NB4 (cell line): Measurements from ENCODE around the gene VPS13C.

Source experiments
- DNase-seq: peaks from one replicate; pipeline ENCODE4 v3.0.0; 2010; ENCODE audit warnings: low read depth
- H3K4me3 ChIP-seq: one replicate; pipeline ENCODE4 v1.5.1; 2011; ENCODE audit warnings: mild to moderate bottlenecking, low read depth, low read length, moderate library complexity
- MAX ChIP-seq: IDR thresholded peaks from 2 replicates; pipeline ENCODE4 v1.6.1; 2011; ENCODE audit warnings: low read depth, low read length
- MYC ChIP-seq: IDR thresholded peaks from 2 replicates; pipeline ENCODE4 v1.6.1; 2011; ENCODE audit warnings: low read depth, low read length
- POLR2A ChIP-seq: IDR thresholded peaks from 2 replicates; pipeline ENCODE4 v1.6.1; 2011; ENCODE audit warnings: mild to moderate bottlenecking; ENCODE audit not compliant: insufficient read length; ENCODE audit errors: extremely low read depth
- TF ChIP-seq, protein P1 (sequence below): IDR thresholded peaks from one replicate; pipeline ENCODE4 v1.5.1; 2012; ENCODE audit warnings: low read depth, low read length

Gene VPS13C

DNA sequence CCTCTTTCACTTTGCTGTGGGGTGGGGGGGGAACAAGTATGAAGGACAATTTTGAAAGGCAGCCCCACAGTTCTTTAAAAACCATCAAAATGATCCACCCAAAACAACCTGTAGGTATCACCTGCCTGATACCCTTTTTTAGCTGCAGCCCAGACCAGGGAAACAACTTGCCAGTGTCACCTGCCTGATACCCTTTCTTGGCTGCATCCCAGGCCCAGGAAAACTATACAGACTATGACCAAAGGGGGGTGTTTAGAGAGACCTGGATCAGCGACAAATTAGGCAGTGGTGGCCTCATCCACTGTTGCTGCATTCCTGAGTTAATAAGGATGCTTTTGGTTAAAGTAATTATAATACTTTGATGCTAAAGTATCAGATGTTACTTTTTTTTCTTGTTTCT, 122.0 kb downstream of the VPS13C start:
- TF ChIP-seq, protein P1, sequence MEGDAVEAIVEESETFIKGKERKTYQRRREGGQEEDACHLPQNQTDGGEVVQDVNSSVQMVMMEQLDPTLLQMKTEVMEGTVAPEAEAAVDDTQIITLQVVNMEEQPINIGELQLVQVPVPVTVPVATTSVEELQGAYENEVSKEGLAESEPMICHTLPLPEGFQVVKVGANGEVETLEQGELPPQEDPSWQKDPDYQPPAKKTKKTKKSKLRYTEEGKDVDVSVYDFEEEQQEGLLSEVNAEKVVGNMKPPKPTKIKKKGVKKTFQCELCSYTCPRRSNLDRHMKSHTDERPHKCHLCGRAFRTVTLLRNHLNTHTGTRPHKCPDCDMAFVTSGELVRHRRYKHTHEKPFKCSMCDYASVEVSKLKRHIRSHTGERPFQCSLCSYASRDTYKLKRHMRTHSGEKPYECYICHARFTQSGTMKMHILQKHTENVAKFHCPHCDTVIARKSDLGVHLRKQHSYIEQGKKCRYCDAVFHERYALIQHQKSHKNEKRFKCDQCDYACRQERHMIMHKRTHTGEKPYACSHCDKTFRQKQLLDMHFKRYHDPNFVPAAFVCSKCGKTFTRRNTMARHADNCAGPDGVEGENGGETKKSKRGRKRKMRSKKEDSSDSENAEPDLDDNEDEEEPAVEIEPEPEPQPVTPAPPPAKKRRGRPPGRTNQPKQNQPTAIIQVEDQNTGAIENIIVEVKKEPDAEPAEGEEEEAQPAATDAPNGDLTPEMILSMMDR = no peak
- no peak for TF ChIP-seq POLR2A
- H3K4me3 ChIP-seq = no peak overlapping the region
- DNase-seq = no peak

GRCh38 chr15:61936528-61937195, 123.6 kb downstream of the VPS13C start:
- TF ChIP-seq POLR2A = no peak
- TF ChIP-seq, protein P1 = no peak
- no peak for TF ChIP-seq MYC
- no peak for TF ChIP-seq MAX
- no peak for DNase-seq
- H3K4me3 ChIP-seq = no peak overlapping the region

DNA sequence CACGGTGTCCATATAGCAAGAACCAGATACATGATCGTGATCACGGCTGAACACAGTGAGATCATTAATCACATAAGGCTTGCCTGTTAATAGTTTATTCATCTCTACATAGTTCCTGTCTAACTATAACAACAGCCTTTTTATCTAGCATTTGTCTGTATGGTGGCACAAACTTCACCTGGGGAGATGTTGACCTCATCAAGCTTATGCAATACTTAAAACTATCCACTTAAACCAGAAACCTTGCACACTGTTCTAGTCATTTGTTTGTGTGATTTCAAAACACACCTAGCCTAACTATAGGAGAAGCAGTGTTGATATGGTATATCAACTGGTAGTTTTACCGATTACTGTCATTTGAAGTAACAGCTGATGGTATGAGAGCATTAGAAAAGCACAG, 124.8 kb downstream of the VPS13C start:
- TF ChIP-seq POLR2A (no peak), MYC (no peak), MAX (no peak)
- TF ChIP-seq, protein P1 = no peak
- no peak for DNase-seq

GRCh38 chr15:61929452-61929851, 130.8 kb downstream of the VPS13C start:
- TF ChIP-seq, protein P1 = no peak
- no peak for TF ChIP-seq POLR2A
- TF ChIP-seq MYC = no peak
- no peak for TF ChIP-seq MAX
- H3K4me3 ChIP-seq = no peak overlapping the region
- no peak for DNase-seq

More for the DNA sequence above, 124.8 kb downstream of the VPS13C start:
- no peak overlapping the region for H3K4me3 ChIP-seq

DNA sequence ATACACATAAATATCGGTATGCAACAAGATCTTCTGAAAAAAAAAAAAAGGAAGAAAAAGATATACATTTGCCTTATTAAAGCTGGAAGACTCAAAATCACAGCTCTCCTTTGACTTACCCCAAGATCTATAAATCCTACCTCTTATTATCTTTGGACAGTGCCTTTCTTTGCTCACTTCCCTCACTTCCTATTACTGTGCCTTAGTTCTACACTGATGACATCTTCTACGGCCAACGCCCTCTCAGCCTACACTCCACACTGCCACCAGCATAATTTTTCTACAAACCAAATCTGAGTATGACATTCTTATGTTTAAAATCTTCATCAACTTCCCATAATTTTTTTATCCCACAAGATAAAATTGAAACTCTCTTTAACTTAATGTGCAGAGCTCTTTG, 137.1 kb downstream of the VPS13C start:
- TF ChIP-seq, protein P1 = no peak
- TF ChIP-seq POLR2A = no peak
- TF ChIP-seq MYC = no peak
- TF ChIP-seq MAX = no peak
- no peak for DNase-seq
- H3K4me3 ChIP-seq = no peak overlapping the region

GRCh38 chr15:61921093-61921492, 139.2 kb downstream of the VPS13C start:
- TF ChIP-seq MAX (no peak), MYC (no peak), POLR2A (no peak)
- TF ChIP-seq, protein P1 = no peak
- H3K4me3 ChIP-seq = no peak overlapping the region
- no peak for DNase-seq
